Endometrium (tissue), 2 donors: Measurements from ENCODE around the gene MTM1.

Experiments used
- FAIRE-seq: peaks from 2 replicates; lab custom pipeline; 2012; peaks lifted over from hg19 to GRCh38; lab: Jason Lieb, UNC
- donor health status: control.
- donor health status: control.

Gene MTM1

DNA sequence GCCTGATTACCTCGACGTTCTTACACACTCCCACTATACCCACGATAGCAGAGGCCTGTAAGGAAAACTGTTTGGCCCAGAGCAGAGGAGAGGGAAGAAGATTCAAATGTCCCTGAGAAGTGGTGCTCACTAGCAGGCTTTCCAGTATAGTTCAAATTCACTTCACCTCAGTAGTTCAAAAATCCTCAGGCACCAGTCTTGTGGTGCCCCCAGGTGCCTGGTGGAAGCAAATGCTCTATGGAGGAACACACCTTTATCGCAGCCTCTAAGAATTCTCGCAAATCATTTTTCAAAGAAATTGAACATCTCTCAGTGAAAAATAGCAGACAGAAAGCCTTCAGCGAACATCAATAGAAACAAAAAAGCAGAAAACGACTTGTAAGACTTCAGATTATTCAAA is 112.6 kb downstream of the MTM1 start:
- FAIRE-seq = no peak

DNA sequence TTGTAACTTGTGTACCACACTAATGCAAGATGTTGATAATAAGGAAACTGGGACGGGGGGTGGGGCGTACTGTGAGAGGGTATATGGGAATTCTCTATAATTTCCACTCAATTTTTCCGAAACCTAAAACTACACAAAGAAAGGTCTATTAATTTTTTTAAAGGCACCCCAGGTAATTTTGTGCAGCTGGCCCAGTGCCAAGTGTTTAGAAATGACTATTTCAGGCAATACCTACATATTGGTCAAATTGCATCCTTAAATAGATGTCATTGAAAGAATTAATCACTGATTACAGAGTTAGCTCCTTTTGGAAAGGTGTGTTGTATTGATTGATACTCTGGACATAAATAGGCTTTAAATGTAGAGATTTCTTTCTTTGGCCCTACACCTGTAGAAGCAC is 114.7 kb downstream of the MTM1 start:
- no peak for FAIRE-seq

DNA sequence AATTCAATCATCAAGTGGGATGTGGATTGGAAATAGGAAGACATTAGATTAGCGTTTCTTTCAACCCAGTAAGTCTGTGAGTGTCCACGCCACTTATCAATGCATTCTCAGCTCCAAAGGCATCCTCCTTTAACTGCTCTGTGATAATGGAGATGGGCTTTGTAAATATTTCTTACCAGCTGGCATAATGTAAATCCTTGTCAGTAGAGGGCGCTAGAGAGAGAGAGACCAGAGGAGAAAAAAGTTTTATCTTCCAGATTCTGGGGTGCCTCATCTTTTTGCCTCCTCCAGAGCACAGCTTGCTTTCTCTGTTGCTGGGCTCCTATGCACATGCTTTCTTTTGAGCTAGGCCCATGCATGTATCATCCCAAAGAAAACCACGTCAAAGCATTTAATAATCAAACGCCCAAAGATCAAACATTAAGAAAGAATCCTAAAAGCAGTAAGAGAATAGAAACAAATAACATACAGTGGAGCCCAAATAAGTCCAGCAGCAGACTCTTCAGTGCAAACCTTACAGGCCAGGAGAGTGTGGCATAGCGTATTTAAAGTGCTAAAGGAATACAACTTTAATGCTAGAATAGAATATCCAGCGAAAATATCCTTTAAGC is 115.2 kb downstream of the MTM1 start:
- no peak for FAIRE-seq

DNA sequence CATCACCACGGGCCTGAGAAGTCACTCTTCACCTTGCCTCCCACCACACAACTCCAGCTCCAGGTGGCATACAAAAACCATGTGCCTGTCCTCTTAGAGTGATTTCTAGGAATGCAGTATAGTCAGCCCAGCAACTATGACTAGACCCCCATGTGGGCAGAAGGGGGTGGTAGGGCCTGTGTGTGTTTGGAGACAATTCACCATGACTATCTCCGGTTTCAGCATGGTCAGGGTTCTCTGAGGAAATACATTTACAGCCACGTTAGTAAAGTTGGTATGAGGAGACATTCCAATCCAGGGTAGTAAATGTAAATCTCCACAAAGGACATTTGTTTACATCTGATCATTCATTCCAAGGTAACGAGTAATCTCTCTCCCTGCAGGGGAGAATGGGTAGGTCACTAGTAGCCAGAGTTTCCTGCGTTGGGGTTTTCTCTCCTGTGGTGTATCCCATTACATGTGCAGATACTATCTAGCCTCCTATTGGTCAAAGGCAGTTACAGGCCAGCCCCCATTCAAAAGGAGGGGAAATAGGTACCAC is 120.6 kb downstream of the MTM1 start:
- no peak for FAIRE-seq

DNA sequence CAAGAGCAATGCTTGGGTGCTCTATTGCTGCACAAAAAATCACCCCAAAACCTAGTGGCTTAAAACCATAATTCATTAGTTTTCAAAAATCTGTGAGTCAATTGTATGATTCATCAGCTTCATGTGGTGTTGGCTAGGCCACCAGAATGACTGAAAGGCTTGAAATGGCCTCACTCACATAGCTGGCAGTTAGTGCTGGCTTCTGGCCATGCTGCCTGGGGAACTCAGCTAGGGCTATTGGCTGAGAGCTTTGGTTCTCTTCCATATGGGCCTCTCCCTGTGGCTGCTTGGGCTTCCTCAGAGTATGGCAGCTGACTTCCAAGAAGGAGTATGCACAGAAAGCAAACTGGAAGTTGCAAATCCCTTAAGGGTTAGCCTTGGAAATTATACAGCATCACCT is 121.7 kb downstream of the MTM1 start:
- FAIRE-seq = no peak

DNA sequence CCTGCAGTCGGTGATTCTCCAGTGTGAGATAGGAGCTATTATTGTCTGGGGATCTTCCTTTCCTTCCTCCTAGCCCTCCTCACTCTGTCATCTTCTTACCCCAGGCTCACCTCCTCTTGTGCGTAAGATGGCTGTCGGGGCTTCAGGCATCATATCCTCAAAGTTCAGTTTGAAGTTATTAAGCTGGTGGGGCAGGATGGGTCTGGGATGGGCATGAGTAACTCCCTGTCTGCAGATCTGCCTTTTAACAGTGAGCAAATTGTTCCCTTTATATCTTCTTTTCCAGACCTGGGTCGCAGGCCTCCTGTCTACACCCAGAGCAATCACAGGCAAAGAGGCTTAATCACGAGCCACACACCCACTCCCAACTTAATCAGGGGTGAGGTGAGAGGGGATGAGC is 123.9 kb downstream of the MTM1 start:
- FAIRE-seq = no peak

DNA sequence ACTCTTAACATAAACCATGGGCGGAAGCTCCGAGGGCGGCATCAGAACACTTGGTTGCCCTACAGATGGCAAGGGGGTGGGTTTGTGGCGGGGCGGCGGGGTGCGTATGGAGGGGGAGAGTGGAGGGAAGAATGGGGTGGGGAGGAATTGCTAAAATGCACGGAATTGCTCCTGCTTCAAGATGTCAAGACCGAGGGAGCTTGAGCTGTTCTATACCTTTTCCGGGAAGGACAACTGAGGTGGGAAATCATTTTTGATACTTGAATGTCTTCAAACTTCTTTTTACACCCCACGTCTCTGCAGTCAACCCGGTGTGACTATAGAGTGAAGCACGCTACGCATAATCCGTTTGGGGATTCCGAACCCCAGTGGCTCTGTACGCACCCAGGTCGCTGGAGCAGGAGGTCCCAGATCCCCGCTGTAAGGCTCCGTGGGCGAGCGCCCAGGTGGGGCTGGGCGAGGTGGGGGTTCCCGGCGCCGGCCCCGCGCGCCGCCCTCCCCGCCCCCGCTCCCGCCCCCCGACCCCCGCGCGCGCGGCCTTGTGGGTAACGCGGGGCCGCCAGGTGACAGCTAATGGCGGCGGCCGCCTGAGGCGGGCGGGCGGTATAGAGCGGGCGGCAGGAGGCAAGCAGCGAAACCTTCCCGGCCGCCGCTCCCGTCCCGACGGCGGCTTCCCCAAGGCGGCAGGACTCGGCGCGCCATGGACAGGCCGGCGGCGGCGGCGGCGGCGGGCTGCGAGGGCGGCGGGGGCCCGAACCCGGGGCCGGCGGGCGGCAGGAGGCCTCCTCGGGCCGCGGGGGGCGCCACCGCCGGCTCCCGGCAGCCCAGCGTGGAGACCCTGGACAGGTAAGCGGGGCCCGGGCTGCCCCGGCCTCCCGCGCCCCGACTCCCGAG is 124.7 kb downstream of the MTM1 start, which contains the start of gene MTMR1:
MTMR1 (plus strand) TSS at position 566 of the 894 bp plus-strand sequence; CDS start at position 701, 135 bp downstream.
- FAIRE-seq = no peak

DNA sequence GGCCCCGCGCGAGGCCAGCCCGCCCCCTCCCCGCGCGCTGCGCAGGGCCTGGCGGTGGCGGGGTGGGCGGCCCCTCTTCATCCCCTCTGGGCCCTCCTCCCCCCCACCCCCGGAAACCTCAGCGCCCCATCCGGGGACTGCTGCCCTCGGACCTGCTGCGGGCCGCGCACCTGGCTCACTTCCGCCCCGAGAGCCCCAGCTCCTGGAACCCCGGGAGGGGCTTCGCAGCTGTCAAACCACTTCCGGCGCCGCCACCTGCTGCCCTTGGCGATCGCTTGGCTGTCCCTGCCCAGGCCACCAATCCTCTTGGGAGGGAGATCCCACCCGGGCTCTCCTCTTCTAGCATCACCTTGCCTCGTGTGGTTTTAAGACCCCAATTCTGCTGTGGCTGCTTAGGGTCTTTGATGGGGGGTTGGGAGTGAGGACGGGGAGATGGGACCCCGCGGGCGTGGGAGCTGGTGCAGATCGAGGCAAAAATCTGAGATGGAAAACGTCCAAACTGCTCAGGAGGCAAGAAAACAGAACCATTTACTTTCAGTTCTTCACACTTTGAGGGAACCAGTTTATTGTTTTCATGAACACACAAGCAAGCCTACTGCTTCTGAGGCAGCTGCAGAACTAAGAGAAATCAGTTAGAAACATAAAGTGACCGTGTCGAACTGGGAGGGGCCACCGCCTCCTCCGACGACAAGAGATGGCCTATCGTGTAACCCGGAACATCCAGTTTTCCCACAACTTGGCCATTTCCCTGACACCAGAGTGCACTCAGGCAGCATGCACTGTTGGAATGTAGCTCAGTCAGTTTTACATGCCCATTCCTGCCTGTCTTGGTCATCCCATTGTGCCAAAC is 125.5 kb downstream of the MTM1 start:
- FAIRE-seq = no peak

DNA sequence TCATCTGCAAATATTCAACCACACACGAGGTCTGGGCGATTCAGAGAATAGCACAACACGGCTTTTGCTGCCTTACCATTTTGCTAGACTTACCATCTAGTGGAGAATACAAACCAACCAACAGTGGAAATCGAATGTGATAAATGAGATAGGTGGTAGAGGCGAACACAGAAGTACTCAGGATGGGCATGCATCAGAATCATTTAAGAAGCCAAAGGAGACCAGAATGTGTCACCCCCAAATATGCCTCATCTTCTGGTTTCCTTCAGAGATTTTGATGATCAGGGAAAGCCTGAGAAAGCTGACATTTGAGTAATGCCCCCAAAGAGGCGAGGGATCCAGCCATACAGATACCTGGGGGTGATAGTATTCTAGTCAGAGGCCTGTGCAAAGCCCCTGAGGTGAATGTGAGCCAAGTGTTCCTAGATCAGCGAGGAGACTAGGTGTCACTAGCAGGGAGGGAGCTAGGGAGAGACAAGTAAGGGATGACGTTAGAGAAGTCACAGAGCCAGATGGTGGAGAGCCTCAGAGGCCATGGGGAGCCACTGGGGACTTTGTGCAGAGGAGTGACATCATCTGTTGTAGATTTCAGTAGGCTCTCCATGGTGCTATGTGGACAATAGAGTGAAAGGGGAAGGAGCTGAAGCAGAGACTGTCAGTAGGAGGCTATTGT is 126.5 kb downstream of the MTM1 start:
- FAIRE-seq = no peak

DNA sequence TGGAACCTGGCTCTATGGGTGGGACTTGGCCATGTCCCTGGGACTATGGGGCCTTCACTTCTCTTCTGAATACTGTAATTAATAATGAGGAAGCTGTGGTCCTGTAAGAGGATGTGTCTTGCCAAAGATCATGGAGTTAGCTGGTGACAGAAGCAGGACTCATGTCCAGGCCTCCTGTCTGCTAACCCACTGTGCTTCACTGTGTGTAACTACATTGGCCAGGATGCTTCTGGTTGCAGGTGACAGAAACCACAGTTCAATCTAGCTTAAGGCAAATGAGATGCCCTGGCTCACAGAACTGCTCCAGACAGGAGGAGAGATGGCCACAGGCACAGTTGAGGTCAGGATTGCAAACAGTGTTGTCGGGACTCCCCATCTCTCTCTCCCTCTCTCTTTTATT is 127.9 kb downstream of the MTM1 start:
- FAIRE-seq = no peak

DNA sequence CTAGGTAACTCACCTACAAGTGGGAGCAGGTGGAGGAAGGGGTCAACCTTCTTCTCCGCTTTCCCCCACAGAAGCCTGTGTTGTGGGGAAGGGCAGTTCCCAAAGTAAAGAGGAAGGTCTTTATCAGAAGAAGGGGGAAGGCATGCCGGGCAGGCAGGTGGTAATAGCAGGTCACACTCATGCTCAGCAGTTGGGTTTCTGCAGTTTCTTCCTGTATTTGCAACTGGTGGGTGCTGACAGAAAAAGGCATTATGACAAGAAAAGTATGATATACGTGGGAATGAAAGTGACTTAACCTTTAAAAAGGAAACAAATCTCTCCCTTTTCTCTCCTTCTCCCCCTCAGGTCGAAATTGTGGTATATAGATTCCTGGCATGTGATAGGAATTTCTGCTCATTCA is 128.4 kb downstream of the MTM1 start:
- FAIRE-seq = no peak

DNA sequence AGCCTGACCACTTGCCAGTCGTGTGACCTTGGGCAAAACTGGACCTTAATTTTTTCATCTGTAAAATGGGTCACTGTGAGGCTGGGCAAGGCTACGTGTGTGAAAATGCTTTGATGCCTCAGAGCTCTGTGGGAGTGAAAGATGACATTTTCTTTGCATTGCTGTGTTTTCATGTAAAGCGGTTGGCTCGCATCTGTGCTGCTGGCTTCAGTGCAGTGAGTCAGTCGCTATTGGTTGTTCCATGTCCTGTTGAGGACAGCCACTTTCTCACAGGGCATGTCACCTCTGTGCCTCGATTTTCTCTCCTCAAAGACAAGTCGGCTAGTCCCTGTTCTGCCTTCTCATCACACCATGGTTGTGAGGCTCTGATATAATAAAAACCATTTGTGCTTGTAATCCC is 129.2 kb downstream of the MTM1 start:
- no peak for FAIRE-seq

DNA sequence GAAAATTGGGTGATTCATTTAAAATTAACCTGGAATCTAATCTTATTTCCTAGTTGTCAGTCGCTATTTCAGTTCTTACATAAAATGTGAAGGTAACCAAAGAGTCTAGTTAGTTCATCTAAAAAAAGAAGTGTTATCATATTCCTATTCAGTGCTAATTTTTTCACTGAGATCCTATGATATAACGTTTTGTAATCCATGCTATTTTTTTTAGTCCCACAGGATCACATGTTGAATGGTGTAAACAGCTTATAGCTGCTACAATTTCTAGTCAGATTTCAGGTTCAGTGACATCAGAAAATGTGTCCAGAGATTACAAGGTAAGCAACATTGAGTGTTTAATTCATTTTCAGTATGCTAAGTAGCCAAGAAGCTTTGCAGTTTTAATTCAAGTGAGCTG is 130.6 kb downstream of the MTM1 start:
- no peak for FAIRE-seq

DNA sequence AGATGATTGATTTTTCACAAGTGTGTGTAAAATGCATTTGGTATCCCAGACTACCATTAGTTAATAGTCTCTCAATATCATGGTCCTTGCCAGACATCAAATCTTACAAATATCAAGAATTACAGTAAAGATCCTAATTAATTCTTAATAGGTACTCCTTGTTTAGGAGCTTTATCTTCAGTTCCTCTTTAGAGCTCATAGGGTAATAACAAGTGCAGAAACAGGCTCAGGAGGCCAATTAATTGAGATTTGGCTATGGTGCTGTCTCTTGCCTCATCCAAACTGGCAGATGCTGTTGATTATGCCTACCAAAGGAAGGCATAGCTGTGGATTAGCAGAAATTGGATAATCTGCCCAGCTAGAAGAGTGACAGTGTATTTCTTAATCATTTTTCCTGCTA is 131.7 kb downstream of the MTM1 start:
- no peak for FAIRE-seq

DNA sequence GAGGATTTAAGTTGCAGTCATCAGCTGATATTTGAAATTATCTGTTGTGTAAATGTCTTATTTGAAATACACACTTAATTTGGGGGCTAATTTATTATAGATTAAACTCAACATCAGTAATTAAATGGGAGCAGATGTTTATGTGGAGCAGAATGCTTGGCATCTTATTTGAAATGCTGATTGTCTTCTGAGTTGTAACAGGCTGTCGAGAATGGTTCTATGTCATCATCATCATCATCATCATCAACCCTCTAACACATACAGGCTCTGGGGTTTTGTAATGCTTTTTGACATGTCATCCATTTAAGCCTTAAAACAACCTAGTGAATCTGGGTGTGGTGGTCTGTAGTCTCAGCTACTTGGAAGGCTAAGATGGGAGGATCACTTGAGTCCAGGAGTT is 133.0 kb downstream of the MTM1 start:
- FAIRE-seq = no peak

DNA sequence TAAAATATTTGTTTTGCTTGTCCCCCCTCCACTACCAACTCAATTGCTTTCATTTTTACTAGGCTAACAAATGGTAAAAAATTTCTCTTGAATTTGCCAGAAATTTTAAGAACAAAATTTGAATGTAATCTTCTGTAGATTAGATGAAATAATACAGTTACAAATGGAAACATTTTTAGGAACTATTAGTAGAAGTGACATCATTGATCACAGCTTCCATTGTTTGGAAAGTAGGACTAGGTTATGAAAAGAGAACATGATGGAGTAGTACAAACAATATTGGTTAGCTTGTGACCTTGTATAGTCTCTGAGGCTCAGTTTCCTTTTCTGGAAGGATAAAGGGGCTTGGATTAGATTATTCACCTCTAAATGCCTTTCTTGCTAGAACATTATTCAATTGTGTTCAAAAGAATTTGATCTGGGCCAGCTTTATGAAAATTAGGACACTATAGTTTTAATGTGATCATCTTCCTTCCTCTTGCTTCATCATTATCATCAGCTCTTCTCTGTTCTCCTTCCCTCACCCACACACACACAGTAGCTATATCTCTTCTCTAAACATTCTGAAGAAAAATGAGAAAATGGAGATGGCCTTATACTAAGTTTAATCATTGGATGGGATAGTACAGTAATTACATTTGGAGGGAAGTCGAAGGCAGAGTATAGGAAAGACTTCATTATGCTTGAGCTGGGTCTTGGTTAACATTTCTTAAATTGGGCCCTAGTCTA is 134.7 kb downstream of the MTM1 start:
- FAIRE-seq = no peak

DNA sequence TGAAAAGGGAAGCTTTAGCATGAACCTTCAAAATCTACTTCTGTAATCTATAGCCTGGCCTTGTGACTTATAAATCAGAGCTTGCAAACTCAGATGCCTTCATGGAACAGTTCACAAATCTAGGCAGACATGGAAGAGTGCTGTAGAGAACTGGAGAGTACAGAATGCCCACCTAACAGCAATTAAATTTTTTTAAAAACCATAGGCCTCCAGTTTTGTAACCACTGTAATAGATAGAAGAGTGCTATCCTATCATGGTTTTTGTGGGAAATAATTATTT is 135.2 kb downstream of the MTM1 start:
- FAIRE-seq = no peak

DNA sequence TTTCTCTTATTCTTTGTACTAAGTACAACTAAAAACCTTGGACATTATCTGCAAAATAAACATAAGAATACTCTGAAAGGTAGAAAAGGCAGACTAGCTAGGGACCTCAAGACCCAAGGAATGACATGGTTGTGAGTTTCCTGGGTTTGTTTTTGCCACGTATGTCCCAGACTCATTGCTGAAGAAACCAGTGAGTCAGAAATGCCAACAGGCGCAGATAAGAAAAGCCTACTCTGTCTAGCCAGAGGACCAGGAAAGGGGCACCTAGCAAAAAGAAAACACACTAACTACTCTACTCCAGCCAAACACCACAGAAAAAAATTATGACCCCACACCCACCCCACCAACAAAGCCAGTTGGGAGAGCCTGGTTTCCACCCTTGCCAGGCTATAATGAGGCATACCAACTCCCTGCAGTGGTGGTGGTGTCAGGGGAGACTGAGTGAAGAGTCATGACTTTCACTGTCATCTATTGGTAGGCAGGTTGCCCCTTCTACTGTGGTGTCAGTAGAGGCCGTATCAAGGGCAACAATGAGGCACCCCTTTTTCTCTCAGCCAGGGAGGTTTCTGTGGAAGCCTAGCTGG is 135.7 kb downstream of the MTM1 start:
- FAIRE-seq = no peak

DNA sequence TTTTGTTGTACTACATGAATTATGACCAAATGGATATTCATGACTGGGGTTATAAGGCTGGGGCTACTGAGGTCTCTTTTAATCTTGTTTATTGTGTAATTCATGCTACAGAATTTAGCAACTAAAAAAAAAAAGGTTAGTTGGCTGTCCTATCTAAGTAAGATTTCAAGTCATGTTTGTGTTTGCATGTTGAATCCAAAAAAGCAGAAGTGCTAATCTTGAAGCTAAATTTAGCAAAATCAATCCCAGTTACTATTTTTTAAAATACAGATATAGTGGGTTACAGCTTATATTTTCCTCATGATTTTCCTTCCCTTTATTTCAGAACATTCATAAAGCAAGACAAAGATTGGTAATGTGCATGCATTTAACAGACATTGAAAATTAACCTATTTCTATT is 144.2 kb downstream of the MTM1 start:
- FAIRE-seq = no peak

DNA sequence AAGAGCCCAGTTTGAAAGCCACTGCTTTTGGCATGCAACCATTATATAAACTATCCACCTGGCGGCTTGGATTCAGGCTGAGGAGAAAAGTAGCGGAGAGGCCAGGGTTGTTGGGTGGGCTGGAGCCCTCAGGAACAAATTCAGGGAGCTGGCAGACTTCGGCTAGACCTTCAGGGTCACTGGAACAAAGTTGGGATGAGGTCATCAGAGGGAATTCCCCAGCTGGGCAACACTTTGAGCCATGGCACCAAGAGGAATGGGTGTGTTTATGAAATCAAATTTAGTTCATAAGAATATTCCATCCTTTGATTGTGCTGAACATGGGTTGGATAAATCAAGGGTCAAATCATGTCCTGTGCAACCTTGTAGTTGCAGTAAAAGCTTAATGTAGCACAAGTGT is 146.8 kb downstream of the MTM1 start:
- FAIRE-seq = no peak

DNA sequence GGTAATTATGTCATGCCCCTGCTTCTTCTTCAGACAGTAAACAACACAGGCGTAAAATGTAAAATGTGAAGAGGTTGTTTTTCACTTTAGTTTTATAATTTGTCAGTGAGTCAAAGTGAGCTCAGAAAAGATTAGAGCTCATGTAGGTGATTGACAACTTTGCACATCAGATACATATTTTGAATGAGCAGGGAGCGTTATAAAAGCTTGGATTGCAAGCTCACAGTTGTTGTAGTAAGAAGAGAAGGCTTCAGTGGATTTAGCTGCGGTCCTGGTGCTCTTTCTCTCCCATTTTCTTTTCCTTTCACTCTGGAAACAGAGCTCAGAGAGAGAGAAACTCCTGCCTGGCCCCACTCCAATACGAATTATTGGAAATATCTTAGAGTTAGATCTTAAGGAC is 151.2 kb downstream of the MTM1 start:
- FAIRE-seq = no peak
